GM15510 (cell line): ENCODE results near the gene SYT2.

Experiments
- POLR2A ChIP-seq: IDR thresholded peaks from 3 replicates; pipeline ENCODE4 v1.6.1; 2011; ENCODE audit warnings: borderline replicate concordance; ENCODE audit not compliant: insufficient read length; ENCODE audit errors: extremely low read depth

The SYT2 gene

DNA sequence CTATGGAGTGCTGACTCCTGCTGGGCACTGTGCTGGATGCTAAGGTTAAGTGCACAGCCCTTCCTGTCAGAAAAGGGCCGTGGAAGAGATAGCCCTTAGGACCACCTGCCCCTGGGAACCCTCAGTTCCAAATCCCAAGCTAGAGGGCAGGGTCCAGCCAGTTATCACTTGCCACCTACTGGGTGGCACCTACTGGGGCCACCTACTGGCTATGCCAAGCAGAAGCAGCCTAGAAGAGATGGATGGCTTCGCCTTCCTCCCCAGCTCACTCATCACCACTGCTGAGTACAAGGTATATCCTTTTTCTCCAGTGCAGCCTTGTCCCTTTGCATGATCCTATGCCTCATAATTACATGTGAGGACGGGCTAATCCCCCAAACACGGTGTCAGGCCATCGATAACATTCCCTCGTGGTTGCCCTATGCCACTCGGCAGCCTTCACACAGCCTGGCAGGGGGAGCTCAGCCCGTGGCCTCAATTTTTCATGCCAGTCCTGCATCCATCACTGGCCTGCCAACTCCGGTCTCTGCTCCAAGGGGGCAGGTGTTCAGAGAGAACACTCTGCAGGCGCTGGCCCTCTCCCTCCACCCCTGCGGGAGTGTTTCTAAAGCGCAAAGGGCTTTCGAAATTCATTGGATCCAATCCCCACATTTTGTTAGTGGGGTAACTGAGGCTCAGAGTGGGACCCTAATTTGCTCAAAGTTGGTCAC, 49.0 kb downstream of the SYT2 start:
- no peak for TF ChIP-seq POLR2A

DNA sequence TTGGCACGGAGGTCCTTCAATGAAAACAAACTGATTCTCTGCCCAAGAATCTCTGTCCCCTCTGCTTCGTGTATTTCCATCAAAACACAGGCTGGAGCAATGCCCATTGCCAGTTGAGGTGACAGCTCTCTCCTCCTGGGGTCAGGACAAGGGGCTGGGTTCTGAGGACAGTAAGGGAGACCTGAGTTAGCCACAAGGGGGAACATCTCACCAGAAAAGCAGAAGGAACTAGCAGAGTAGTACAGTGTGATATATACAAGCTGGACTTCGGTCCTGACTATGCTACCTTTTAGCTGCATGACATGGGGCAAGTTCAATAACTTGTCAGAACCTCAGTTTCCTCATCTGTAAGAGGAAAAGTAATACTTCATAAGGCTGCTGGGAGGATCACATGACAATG, 50.3 kb downstream of the SYT2 start:
- no peak for TF ChIP-seq POLR2A

DNA sequence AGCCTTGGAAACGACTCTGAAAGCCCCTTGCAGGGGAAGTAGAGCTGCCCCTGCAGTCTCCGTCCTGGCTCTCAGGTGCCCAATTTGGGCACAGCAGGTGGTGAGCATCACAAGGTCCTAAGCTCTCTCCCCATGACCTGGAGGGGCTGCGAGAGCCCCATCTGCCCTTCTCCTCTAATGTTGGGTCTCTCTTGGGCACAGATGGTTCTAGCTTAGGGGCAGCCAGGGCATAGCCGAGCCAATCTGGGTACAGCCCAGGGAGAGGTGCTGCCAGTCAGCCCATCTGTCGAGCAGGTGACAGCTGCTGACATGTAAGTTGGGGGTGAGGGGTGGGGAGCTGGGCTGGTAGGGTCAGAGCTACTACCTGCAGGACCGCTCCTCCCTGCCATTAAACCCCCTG, 50.7 kb downstream of the SYT2 start:
- no peak for TF ChIP-seq POLR2A

DNA sequence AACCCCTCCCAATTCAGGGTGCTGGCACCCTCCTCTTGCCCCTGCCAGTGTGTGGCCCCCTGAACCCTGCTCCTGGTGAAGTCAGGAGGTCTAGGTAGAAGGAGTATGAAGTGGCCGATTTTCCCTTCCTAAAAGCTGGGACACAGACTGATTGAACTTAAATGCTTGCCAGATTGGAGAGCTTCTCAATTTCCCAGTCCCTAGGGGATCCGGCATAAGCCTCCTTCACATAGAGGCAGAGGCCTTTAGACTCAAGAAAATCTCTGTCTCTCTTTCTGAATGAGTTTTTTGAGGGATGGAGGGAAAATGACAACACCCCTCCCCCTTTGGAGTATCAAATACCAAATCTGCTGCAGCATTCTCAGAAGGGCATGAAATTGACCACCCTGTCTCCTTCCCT, 51.5 kb downstream of the SYT2 start:
- TF ChIP-seq POLR2A = no peak

DNA sequence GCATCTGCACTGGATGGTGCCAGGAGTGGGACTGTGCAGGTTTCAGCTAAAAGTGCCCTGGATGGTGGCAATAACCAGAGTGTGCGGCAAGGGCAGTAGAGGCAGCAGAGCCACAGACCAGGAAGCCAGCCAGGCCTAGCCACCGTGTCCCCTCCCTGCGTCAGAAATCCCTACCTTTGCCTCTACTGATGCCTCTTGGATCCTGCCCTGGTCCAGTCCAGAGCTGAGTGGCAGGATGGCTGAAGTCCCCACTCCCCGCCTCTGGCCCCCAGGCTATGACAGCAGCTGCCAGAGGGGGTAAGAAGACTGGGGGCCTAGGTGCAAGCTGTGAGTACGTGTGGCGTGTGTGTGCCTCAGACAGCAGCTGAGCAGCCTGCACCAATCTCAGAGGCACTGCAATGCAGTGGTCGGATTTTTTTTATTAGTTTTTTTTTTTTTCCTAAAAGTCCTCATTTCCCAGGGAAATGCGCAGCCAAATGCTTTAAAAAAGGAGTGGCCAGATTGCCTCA, 51.9 kb downstream of the SYT2 start:
- no peak for TF ChIP-seq POLR2A

DNA sequence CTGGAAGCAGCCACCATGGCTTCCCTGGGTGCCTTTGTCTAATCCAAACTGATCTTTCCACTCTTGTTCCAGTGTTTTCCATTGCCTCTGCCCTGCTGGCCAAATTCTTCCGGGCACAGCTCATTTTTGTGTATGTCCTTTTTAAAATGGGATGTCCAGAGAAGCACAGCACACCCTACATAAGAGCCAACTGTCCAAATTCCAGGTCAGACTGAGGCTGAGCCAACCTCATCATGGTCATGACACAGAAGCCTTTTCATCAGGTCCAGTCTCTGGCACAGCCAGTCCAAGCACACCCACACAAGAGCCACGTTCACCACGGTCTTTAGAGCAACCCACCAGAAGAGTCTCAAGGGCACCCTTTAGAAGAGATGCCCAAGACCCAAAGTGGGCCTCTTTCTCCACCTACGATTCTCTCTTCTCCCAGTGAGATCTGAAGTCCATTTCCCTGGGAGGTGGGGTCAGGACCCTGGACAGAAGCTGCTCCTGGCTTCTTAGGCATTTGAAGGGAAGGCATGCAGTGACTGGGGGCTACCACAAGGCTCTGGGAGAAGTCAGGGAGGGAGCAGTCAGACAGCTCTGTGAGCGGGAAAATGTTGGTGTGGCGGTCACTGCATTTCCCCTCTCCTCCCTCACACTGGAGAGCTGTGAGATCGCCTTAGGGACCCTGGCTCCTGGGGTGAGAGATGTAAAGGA, 53.2 kb downstream of the SYT2 start:
- no peak for TF ChIP-seq POLR2A

DNA sequence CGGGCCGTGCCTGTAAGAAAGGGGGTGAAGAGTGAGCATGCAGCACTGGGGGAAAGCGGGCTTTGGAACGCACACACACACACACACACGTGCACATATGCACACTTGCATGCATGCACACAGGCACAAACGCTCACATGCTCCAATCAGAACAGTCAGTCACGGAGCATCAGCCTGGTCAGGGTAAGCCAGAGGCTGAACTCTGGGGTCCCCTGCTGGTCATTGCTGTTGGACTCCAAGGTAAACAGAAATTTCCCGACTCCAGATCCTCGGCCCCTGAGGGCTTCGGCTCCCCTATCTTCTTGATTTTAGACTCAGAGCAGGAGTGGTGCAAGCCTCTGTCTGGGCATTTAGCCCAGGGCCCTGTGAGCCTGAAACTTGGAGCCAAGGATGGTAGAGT, 54.2 kb downstream of the SYT2 start:
- TF ChIP-seq POLR2A = no peak

DNA sequence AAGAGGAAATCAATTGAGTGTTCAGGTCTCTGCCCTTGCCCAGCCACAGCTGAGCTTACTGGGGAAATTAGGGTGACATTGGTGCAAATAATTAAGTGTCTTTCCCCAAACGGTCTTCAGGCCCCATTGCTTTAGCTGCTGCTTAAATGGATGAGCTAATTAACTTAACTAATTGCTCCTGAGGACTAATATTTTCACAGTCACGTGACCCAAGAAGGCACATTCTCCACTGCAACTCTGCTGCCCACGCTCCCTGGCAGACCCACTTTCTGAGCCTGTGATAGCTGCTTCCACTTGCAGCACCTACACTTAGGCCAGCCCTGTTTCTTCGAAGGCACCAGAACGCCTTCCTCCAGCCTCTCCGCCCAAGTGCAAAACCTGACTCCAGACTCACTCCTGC, 56.2 kb downstream of the SYT2 start:
- no peak for TF ChIP-seq POLR2A

DNA sequence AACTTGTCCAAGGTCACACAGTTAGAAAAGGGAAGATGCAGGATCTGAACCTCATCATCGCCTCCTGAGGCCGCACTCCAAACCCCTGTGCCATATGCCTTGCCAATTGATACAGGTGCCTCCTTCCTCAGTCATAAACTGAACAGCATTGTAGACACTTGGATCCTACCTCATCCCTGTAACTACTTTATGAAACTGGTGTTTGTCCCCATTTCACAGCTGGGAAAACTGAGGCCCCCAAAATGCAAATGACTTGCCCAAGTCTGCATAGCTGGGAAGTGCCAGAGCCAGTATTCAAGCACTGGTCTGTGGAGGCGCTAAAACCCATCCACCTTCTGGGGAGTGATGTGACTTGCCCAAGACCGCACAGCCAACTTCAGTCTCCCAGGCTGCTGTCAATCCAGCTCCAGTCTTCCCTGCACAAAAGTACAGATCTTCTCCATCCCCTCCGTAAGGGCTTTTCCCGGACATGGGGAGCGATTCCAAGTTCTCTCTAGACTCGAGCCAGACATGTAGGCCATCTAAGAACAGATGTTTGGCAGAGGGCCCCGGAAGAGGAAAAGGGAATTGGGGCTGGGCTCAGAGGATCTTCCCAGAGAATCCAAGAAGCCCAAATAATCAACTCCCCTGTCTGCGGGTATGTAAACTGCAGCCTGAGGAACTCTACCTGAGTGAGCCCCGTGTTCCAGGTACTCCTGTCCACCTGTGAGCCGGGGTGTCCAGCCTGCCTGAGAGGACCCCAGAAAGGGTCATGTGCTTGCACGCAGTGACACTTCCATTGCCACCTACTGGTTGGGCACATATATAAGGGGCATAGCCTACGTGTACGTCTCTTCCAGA, 60.5 kb downstream of the SYT2 start:
- no peak for TF ChIP-seq POLR2A

DNA sequence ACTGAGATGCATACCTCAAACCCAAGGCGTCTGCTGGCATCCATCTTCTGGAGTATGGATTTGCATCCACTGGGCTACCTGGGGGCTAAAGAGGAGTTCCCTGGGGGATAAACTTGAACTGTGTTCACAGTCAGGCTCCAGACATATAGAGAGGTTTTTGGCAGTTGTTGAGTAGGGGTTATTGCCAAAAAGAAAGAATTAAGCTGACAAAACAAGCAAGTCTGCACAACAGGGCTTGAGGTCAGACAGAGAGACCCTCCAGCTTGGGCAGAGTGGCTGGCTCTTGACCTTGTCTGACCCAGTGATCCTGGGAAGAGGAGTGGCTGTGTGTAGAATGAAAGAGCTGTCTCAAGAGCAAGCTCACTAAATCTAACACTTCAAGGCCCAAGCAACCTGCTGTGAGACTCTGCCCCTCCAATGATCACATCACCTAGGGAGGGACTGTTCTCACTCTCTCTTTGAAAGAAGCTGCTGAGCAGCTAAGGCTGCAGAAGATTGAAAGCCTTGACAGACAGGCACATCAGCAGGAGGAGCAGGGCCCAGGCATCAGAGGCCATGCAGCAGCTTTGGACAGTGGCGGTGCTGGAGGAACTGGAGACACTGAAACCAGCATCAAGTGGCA, 61.5 kb downstream of the SYT2 start:
- TF ChIP-seq POLR2A = no peak

DNA sequence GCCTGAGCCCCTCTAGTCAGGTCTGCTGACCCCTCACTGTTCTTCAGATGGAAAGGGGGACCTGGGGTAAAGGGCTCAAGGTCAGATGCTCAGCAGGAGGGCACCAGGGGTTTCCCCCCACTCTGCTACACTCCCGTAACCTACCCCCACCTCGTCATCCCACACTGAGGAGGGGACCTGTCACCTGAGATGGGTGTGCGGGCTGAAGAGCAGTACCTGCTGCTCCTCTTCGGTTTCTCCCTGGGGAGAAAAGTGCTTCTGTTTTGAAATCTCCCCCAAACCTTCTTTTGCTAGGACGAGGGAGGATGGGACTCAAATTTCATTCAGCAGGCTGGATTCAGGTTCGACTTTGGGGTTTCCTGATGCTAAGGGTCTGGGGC, 65.2 kb downstream of the SYT2 start:
- no peak for TF ChIP-seq POLR2A

DNA sequence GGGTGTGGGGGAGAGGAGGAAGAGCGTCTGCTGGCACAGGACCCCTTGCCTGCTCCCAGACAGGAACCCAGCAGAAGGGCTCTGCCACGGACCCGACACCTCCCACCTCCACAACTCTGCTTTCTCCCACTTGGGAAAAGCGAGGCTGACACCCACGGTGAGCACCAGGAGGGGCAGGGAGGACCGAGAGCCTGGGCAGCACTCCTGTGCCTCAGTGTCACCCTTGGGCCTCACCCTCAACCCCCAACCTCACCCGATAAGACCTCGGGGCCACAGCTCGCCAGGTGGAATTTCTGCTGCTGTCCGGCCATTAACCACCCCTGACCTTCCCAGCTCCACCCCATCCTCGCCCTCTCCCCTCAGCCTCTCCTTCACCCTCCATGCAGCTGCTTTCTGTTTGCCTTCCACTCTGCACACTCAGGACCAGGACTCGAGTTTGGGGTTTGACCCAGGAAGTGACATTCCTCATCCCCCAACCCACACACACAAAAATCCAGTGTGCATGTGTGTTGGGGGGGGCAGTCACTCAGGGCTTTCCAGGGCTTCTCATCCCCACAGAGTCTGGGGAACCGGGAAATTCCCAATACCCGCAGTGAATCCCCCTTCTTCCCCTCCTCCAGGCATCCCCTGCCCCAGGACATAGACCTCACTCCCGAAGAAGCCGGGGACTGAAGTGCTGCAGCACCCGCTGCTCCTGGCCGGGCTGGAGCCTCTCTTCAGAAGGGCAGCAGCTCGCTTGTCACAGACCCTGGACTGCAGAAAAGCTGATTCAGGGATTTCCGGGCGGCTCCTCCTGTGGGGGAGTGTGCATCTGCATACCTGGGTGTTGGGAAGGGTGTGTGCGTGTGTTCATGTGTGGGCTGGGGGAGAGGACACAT, 65.8 kb downstream of the SYT2 start:
- no peak for TF ChIP-seq POLR2A

DNA sequence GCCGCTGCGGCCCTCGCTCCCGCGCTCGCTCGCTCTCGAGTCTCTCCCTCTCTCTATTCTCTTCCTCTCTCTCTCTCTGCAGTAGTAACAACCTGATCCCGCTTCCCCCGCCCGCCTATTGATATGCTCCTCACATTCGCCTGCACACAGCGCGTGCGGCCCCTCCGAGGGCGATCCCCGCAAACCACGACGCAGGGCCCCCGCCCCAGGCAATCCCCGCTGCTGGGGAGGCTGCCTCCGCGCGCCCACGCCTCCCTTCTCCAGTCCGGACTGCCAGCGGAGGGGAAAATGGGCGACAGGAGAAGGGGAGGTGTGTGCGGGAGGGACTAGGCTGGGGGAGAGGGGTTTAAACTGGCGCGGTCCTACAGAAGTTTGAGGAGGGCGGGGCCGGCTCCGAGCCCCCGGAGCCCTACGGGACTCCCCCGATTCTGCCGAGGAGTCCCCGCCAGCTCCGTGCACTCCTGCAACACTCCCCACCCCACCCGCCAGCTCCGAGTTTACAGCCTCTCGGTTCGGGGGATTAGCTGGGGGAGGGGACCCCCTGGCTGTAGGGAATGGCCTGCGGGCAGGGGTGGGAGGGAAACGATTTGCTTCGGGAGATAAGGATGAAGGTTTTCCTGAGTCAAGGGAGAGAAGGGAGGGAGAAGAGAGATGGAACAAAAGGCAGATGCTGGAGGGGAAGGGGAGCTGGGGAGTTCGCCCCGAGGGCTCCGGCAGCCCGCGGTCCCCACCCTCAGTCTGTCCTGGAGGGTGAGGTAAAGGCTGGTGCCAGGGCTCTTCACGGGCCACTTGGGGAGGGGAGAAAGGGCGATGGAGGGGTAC, 66.6 kb downstream of the SYT2 start:
- no peak for TF ChIP-seq POLR2A
